Caco-2 (cell line): ENCODE measurements around the gene NDUFAF3. TPM values are rescaled to one million over a fixed set of nuclear protein-coding genes. Genes with fewer than 3 reads are reported as not detected.

Source experiments
- BruUV-seq: library from RNA; stranded (reverse); fragments of 400-500 nt; replicated peaks from 2 replicates; lab custom pipeline; 2021; lab: Mats Ljungman, UMichigan
- CTCF ChIA-PET: fragments of 300-600 bp; sonication (Branson Sonifier 250); formaldehyde crosslinking; loops from one replicate; lab custom pipeline; 2022; ENCODE audit warnings: antibody characterized with exemption; lab: Charles Lee
- POLR2A ChIA-PET: fragments of 300-600 bp; sonication (Branson Sonifier 250); formaldehyde crosslinking; loops from one replicate; lab custom pipeline; 2022; ENCODE audit warnings: antibody characterized with exemption; lab: Charles Lee
- DNase-seq, 2 experiments: peaks; one replicate each; pipeline versions ENCODE4 v3.0.0 to v3.0.0-alpha.2; 2020 to 2022
- H3K27me3 ChIP-seq: replicated peaks from 2 replicates; pipeline ENCODE4 v1.6.0; 2011; ENCODE audit warnings: low read length; ENCODE audit not compliant: control insufficient read depth, insufficient read depth
- H3K36me3 ChIP-seq: 2 replicates; pipeline ENCODE4 v1.5.1; 2011; ENCODE audit warnings: low read length; ENCODE audit not compliant: control insufficient read depth, insufficient read depth
- H3K4me1 ChIP-seq: fragments of 250-450 bp; sonication (Bioruptor Pico); 2 replicates; pipeline ENCODE4 v1.5.1; 2020; ENCODE audit warnings: mild to moderate bottlenecking
- H3K4me3 ChIP-seq: 2 replicates; pipeline ENCODE4 v1.5.1; 2011; ENCODE audit warnings: low read depth, mild to moderate bottlenecking, control low read depth, low read length
- H3K9me3 ChIP-seq: fragments of 250-450 bp; sonication (Bioruptor Pico); 2 replicates; pipeline ENCODE4 v1.5.1; 2020; ENCODE audit warnings: mild to moderate bottlenecking, moderate library complexity
- H3K27ac Mint-ChIP-seq: one replicate; pipeline ENCODE4 v1.8.0; 2022; ENCODE audit warnings: mixed read lengths; ENCODE audit not compliant: unreplicated experiment
- H3K27me3 Mint-ChIP-seq: one replicate; pipeline ENCODE4 v1.8.0; 2022; ENCODE audit warnings: mixed read lengths; ENCODE audit not compliant: insufficient read depth, unreplicated experiment
- H3K36me3 Mint-ChIP-seq: one replicate; pipeline ENCODE4 v1.8.0; 2022; ENCODE audit warnings: mild to moderate bottlenecking, mixed read lengths; ENCODE audit not compliant: insufficient read depth, unreplicated experiment
- H3K4me1 Mint-ChIP-seq: one replicate; pipeline ENCODE4 v1.8.0; 2022; ENCODE audit warnings: low read depth, mixed read lengths; ENCODE audit not compliant: unreplicated experiment
- H3K4me3 Mint-ChIP-seq: one replicate; pipeline ENCODE4 v1.8.0; 2022; ENCODE audit warnings: mild to moderate bottlenecking, moderate library complexity, mixed read lengths; ENCODE audit not compliant: unreplicated experiment
- H3K9me3 Mint-ChIP-seq: one replicate; pipeline ENCODE4 v1.8.0; 2022; ENCODE audit warnings: mixed read lengths; ENCODE audit not compliant: unreplicated experiment
- intact Hi-C: fragments of 100-400 bp; cut with micrococcal nuclease; formaldehyde crosslinking; loops from one replicate; pipeline ENCODE4 v1.10.0; 2022; ENCODE audit not compliant: unreplicated experiment
- total RNA-seq: library from RNA; stranded (reverse); gene quantifications from 2 replicates; pipeline ENCODE4 v1.2.3, GENCODE V29; 2022
- TF ChIP-seq, protein P1 (sequence below), 2 experiments: fragments of 200-600 bp in 1 of 2; IDR thresholded peaks; 1 replicate in 1 of 2; 2 replicates in 1 of 2; pipeline versions ENCODE4 v1.5.1 to v1.8.0; 2011 to 2022; ENCODE audit warnings: antibody characterized with exemption in 1 of 2, control low read depth in 1 of 2, inconsistent platforms in 1 of 2, low read depth in 1 of 2, low read length in 1 of 2, mild to moderate bottlenecking in 1 of 2, moderate library complexity in 1 of 2; ENCODE audit not compliant: insufficient read depth in 1 of 2, severe bottlenecking in 1 of 2, unreplicated experiment in 1 of 2

Gene NDUFAF3
- total RNA-seq, 1 experiment from 2014 or later, result 68.7 TPM

GRCh38 chr3:49035281-49035680 lies 13.4 kb downstream of the NDUFAF3 start:
- Mint-ChIP-seq H3K36me3 (peaks cover 77% of the 10 kb centered on the region), H3K27me3 (no peaks in the 10 kb centered on the region), H3K4me3 (no peak overlapping the region), H3K4me1 (no peaks in the 10 kb centered on the region), H3K27ac (no peak overlapping the region), H3K9me3 (no peaks in the 10 kb centered on the region)
- H3K4me1 ChIP-seq, result no peaks in the 10 kb centered on the region
- no peak for DNase-seq
- peaks cover 3% of the 10 kb centered on the region for H3K36me3 ChIP-seq
- H3K27me3 ChIP-seq, result no peaks in the 10 kb centered on the region
- H3K4me3 ChIP-seq, result no peak overlapping the region
- intact Hi-C loops, result no loop called here
- ChIA-PET CTCF (no interaction called here), POLR2A (no interaction called here)
- TF ChIP-seq, protein P1, sequence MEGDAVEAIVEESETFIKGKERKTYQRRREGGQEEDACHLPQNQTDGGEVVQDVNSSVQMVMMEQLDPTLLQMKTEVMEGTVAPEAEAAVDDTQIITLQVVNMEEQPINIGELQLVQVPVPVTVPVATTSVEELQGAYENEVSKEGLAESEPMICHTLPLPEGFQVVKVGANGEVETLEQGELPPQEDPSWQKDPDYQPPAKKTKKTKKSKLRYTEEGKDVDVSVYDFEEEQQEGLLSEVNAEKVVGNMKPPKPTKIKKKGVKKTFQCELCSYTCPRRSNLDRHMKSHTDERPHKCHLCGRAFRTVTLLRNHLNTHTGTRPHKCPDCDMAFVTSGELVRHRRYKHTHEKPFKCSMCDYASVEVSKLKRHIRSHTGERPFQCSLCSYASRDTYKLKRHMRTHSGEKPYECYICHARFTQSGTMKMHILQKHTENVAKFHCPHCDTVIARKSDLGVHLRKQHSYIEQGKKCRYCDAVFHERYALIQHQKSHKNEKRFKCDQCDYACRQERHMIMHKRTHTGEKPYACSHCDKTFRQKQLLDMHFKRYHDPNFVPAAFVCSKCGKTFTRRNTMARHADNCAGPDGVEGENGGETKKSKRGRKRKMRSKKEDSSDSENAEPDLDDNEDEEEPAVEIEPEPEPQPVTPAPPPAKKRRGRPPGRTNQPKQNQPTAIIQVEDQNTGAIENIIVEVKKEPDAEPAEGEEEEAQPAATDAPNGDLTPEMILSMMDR (IDR thresholded peaks at IDR 0.05; ENCODE audit: insufficient read depth in 1 of 2, low read depth in 1 of 2, low read length in 1 of 2, severe bottlenecking in 1 of 2, unreplicated experiment in 1 of 2), result no peak
- no TSS peak for BruUV-seq
- no peaks in the 10 kb centered on the region for H3K9me3 ChIP-seq

- Mint-ChIP-seq H3K4me3 (no peak overlapping the region), H3K27me3 (no peaks in the 10 kb centered on the region), H3K9me3 (no peaks in the 10 kb centered on the region), H3K4me1 (no peaks in the 10 kb centered on the region), H3K27ac (no peak overlapping the region), H3K36me3 (peaks cover 86% of the 10 kb centered on the region)
- H3K4me1 ChIP-seq, result no peaks in the 10 kb centered on the region
- H3K27me3 ChIP-seq, result no peaks in the 10 kb centered on the region
- no peak for DNase-seq
- H3K4me3 ChIP-seq, result no peak overlapping the region
- POLR2A ChIA-PET, result no interaction called here
- H3K36me3 ChIP-seq, result peaks cover 1% of the 10 kb centered on the region; the same call in 1 of the 2 replicates
- no peaks in the 10 kb centered on the region for H3K9me3 ChIP-seq
- BruUV-seq, result no TSS peak
- TF ChIP-seq, protein P1 (IDR thresholded peaks at IDR 0.05; ENCODE audit: insufficient read depth in 1 of 2, low read depth in 1 of 2, low read length in 1 of 2, severe bottlenecking in 1 of 2, unreplicated experiment in 1 of 2), result no peak
- intact Hi-C loops, result no loop called here
- CTCF ChIA-PET, result no interaction called here
These were observed 31.6 kb downstream of the NDUFAF3 start for GRCh38 chr3:49053543-49053942.

DNA sequence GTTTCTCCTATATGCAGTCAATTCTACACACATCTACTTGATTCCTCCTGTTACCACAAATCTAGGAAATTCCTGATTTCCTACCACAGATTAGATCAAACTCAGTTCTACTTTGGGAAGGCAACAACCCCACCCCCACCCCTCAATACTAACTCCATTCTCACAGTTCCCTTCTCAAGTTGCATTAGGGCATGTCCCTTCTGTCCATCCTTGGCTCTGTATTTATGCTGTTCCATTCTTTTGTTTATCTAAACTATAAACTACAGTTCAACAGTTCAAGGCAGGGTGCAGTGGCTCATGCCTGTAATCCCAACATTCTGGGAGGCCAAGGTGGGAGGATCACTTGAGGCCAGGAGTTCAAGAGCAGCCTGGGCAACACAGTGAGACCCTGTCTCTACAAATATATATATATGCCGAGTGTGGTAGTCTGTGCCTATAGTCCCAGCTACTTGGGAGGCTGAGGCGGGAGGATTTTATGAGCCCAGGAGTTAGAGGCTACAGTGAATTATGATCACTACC lies 32.5 kb downstream of the NDUFAF3 start:
- Mint-ChIP-seq H3K36me3 (peaks cover 90% of the 10 kb centered on the region), H3K4me3 (no peak overlapping the region)
- POLR2A ChIA-PET, result no interaction called here

More for the DNA sequence above, 32.5 kb downstream of the NDUFAF3 start:
- no TSS peak for BruUV-seq
- no peak overlapping the region for H3K27ac Mint-ChIP-seq
- Histone ChIP-seq H3K27me3 (no peaks in the 10 kb centered on the region), H3K4me3 (no peak overlapping the region), H3K36me3 (peaks cover 1% of the 10 kb centered on the region; the same call in 1 of the 2 replicates), H3K9me3 (no peaks in the 10 kb centered on the region), H3K4me1 (no peaks in the 10 kb centered on the region)
- DNase-seq, result no peak
- no peaks in the 10 kb centered on the region for H3K27me3 Mint-ChIP-seq
- TF ChIP-seq, protein P1 (IDR thresholded peaks at IDR 0.05; ENCODE audit: insufficient read depth in 1 of 2, low read depth in 1 of 2, low read length in 1 of 2, severe bottlenecking in 1 of 2, unreplicated experiment in 1 of 2), result no peak
- CTCF ChIA-PET, result no interaction called here
- H3K9me3 Mint-ChIP-seq, result no peaks in the 10 kb centered on the region
- no peaks in the 10 kb centered on the region for H3K4me1 Mint-ChIP-seq
- intact Hi-C loops, result no loop called here
